GDM1 (cell line): Measurements from ENCODE around the gene CXCR2.
"Not testable (repeated sequence)": the region's sequence is repeated elsewhere in the genome, so short reads cannot be mapped to it uniquely, and the experiment has no call there.

Source experiments
- DNase-seq: peaks from one replicate; lab custom pipeline; 2025; lab: John Stamatoyannopoulos, UW

Gene CXCR2

GRCh38 chr2:218130377-218130776, 4.5 kb downstream of the CXCR2 start:
- no peak for DNase-seq

DNA sequence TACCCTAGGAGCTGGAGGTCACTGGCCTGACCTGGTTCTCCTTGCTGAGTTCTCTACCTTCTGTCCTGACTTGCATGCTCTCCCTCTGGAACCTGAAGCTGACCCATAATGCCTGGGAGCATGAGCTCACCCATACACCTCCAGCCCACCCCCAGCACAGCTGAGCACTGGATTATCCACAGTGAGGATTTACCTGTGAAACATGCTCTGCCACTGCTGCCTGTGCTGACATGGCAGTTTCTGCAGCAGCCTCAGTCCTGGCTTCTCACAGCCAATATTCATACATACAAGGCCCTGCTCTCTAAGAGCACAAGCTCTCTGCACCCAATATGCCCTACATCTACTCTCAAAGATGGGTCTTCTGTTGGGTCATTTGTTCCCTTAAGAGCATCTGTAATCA, 5.0 kb downstream of the CXCR2 start:
- DNase-seq = no peak

GRCh38 chr2:218137514-218137913, 11.7 kb downstream of the CXCR2 start:
- DNase-seq = no peak

DNA sequence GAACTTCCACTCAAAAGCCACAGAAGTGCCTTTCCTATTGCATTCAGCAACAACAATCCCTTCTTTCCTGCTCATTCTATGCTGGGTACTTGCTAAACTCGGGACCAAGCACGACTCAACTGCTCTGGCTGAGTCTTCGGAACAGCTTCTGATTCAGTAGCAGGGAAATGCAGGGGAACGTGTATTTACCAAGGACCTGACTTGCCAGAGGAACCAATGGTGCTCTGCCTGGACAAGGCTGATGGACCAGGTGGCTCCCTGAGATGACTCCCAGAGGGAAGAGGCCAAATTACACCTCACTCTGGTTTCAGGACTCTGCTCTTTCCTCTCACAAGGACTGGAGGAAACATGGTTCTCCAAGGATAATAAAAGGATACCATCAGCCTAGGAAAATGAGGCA, 12.2 kb downstream of the CXCR2 start:
- no peak for DNase-seq

GRCh38 chr2:218145124-218145523, 19.3 kb downstream of the CXCR2 start:
- DNase-seq = no peak

DNA sequence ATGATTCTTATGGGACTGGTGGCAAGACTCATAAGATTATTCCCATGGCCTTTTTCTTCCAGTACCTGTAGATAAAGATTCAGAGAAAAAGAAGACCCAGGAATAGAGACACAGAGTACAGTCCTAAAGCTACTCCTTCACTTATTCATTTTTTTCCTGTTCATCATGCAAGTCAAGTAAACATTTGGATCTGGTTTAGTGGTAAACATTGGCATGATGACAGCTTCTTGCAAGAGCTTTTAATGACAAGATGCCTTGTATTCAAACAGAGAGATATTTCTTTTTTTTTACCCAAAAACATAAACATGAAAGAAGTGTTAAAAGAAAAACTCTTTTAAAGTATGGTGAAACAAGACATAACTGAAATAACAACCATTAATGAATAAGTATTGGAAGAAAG, 20.2 kb downstream of the CXCR2 start:
- no peak for DNase-seq

- no peak for DNase-seq
Observed at GRCh38 chr2:218149098-218149497, 23.3 kb downstream of the CXCR2 start.

GRCh38 chr2:218149848-218150440, 24.1 kb downstream of the CXCR2 start:
- no peak for DNase-seq

- no peak for DNase-seq
Observed at GRCh38 chr2:218152172-218152571, 26.3 kb downstream of the CXCR2 start.

GRCh38 chr2:218152777-218153176, 26.9 kb downstream of the CXCR2 start:
- DNase-seq = no peak

GRCh38 chr2:218155953-218156479, 30.2 kb downstream of the CXCR2 start:
- no peak for DNase-seq

DNA sequence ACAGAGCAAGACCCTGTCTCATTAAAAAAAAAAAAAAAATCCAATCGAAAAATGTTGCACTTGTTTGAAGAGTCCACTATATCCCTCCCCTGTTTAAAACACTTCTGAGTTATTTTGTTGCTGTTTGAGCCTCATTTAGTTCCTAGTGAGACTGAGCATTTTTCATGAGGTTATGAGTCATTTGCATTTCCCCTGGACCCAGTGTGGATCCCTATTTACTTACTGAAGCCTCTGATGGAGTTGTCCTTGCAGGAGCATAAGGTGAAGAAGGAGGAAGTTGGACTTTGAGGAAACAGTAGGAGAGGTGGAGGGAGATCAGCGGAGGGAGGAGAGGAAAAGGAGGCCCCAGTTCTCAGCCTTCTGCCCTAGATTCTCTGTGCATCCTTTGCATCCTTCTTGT, 35.8 kb downstream of the CXCR2 start:
- DNase-seq = no peak

DNA sequence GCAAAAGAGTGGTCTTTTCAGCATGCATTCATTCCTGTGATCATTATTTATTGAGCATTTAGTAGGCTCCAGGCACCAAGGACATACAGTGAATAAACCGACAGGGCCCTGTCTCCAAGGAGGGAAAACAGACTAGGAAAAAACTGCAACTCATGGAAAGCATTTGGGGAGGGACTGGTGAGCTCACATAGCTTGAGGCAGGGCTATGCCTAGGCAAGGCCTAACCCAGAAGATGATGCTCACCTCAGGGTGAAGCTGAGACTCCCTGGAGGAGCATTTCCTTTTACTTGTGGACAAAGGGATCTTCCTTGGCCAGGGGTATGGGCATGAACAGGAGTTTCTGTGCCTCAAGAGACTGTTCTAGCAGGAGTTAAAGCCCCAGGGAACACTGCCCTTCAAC, 37.0 kb downstream of the CXCR2 start:
- no peak for DNase-seq

GRCh38 chr2:218166791-218167190, 41.0 kb downstream of the CXCR2 start, which contains the start of gene CXCR1:
Gene CXCR1, minus strand, starts transcription at chr2:218166962. Its CDS starts 1,751 bp downstream, at chr2:218165211.
- DNase-seq = no peak

DNA sequence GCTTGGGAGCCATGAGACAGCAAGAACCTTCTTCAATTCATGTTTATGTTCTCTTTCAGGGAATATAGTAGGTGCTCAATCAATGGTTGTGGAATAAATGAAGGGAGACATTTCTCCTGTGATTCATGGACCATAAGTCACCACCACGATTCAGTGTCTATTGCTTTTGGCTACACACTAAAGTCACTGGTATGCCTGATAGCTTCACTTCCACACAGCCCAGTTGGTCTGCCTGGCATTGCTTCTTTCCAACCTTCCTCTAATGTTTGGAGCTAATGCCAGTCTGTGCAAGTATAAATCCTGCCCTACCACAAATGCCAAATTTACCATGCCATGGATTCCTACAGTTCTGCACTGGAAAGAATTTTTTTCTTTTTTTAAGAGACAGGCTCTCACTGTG, 42.2 kb downstream of the CXCR2 start:
- DNase-seq = no peak

DNA sequence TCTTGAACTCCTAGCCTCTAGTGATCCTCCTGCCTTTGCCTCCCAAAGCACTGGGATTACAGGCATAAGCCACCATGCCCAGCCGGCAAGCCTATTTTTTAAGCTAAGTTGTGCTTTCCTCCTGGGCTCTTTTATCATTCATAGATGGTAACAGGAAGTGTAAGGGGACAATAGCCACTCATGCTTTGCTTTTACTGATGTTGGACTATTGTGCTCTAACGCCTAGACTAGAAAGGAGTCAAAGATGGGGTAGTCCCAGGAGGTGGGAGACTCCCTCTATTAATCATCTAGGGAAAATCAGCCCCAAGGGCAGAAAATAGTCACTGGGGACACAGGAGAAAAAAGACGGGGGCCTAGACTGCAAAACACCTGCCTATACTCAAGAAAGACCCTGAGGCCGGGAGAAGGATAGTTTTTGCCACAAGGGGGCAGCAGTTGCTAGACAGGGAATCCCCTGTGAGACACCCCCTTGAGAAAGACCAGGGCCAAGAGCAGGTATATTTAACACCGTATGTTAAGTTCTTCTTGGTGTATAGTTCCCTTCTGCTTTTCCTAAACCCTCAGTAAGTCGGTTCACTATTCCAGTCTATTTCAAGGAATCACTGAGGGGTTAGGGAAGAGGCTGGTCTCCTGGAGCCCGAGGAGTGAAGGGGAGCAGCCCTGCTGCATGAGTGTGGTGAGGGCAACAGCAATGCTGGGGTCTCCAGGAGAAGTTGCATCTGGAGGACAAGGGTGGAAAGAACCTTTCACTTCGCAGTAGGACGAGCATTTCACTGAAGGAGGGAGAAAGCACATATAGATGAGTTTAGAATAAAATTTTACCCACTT, 43.0 kb downstream of the CXCR2 start:
- peak; percentile 33 for DNase-seq

- no peak for DNase-seq
Observed at GRCh38 chr2:218169757-218170546, 44.1 kb downstream of the CXCR2 start.

GRCh38 chr2:218171744-218172143, 45.9 kb downstream of the CXCR2 start:
- not testable (repeated sequence) for DNase-seq

DNA sequence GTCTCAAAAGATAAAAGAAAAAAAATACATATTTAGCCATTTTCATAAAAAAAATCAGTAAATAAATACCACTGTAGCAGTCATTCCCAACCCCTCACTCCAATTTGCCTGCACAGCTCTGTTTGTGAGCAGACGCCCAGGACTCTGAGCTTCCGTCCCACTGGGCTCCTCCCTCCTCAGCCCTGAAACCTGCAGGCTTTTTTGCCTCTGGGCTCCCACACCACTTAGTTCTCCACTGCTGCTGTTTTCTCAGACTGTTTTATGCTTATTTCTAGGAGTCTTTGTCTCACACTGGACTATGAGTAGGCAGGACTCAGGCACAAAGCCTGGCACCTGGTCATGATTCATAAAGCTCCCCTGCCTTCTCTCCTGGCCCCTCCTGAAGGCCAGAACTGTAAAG, 47.0 kb downstream of the CXCR2 start:
- no peak for DNase-seq

GRCh38 chr2:218179782-218180181, 54.0 kb downstream of the CXCR2 start:
- no peak for DNase-seq

DNA sequence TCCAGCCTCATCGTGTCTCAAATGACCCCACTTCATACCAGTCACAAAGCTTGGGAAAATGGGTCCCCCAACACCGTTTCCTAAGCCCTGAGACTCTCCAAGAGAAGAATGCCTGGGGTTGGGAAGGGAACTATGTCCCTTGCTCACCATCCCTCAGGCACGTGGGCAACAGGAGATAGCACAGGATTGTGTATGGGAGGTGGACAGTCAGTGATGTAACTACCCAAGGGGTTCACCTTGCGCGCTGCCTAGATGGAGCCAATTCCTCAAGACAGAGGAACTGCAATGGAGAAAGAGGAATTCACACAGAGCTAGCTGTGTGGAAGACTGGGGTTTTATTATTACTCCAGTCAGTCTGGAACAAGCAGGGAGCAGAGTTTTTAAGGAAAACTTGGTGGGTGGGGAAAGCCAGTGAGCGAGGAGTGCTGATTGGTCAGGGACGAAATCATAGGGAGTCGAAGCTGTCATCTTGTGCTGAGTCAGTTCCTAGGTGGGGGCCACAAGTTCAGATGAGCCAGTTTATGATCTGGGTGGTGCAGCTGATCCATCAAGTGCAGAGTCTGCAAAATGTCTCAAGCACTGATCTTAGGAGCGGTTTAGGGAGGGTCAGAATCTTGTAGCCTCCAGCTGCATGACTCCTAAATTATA, 54.8 kb downstream of the CXCR2 start:
- DNase-seq = no peak

- DNase-seq = no peak
Observed at GRCh38 chr2:218184331-218184730, 58.5 kb downstream of the CXCR2 start.
